NT2/D1 (cell line): ENCODE data around the gene ACAP2.
A peak's percentile ranks its signal among the peaks of the same experiment; 100 is the strongest.

Experiments used
- DNase-seq: peaks from one replicate; pipeline ENCODE4 v3.0.0-alpha.2; 2011; ENCODE audit warnings: low read depth, low spot score
- H3K27me3 ChIP-seq: 2 replicates; pipeline ENCODE4 v1.6.0; 2011; ENCODE audit warnings: mild to moderate bottlenecking; ENCODE audit not compliant: insufficient read length, insufficient read depth
- H3K36me3 ChIP-seq: 2 replicates; pipeline ENCODE4 v1.6.1; 2011; ENCODE audit warnings: mild to moderate bottlenecking, low read length, mixed read lengths; ENCODE audit not compliant: insufficient read depth, insufficient read length
- H3K4me1 ChIP-seq: 2 replicates; pipeline ENCODE4 v1.5.1; 2011; ENCODE audit not compliant: insufficient read depth, insufficient read length
- H3K4me3 ChIP-seq: 2 replicates; pipeline ENCODE4 v1.5.1; 2011; ENCODE audit warnings: low read depth; ENCODE audit not compliant: insufficient read length
- H3K9ac ChIP-seq: 2 replicates; pipeline ENCODE4 v1.6.0; 2011; ENCODE audit warnings: low read depth; ENCODE audit not compliant: insufficient read length
- H3K9me3 ChIP-seq: 2 replicates; pipeline ENCODE4 v1.5.1; 2011; ENCODE audit warnings: mild to moderate bottlenecking, low read length; ENCODE audit not compliant: insufficient read depth
- SUZ12 ChIP-seq: IDR thresholded peaks from 2 replicates; pipeline ENCODE4 v1.6.1; 2011; ENCODE audit not compliant: insufficient read length, insufficient read depth; ENCODE audit errors: extremely low read depth
- YY1 ChIP-seq: IDR thresholded peaks from 2 replicates; pipeline ENCODE4 v1.6.1; 2011; ENCODE audit not compliant: insufficient read length, insufficient read depth
- ZNF274 ChIP-seq: IDR thresholded peaks from 2 replicates; pipeline ENCODE4 v1.6.1; 2011; ENCODE audit warnings: mild to moderate bottlenecking, low read depth, low read length

The ACAP2 gene

GRCh38 chr3:195254454-195255175 lies 188.2 kb downstream of the ACAP2 start:
- H3K27me3 ChIP-seq = no peaks in the 10 kb centered on the region
- H3K4me3 ChIP-seq = no peak overlapping the region
- no peak for DNase-seq
- H3K9ac ChIP-seq = peak overlapping the region; percentile 46
- peaks cover 35% of the 10 kb centered on the region for H3K36me3 ChIP-seq
- H3K9me3 ChIP-seq = no peaks in the 10 kb centered on the region
- TF ChIP-seq SUZ12 = no peak
- no peak for TF ChIP-seq YY1
- no peak for TF ChIP-seq ZNF274
- peaks cover 25% of the 10 kb centered on the region for H3K4me1 ChIP-seq

- DNase-seq = no peak
- H3K4me3 ChIP-seq = no peak overlapping the region
- H3K9ac ChIP-seq = peak overlapping the region; percentile 33
- no peaks in the 10 kb centered on the region for H3K9me3 ChIP-seq
- peaks cover 41% of the 10 kb centered on the region for H3K36me3 ChIP-seq
- no peaks in the 10 kb centered on the region for H3K27me3 ChIP-seq
- TF ChIP-seq ZNF274 = no peak
- TF ChIP-seq YY1 = no peak
- TF ChIP-seq SUZ12 = no peak
- peaks cover 25% of the 10 kb centered on the region for H3K4me1 ChIP-seq
Measured at GRCh38 chr3:195253923-195254432, 188.8 kb downstream of the ACAP2 start.

- H3K9ac ChIP-seq = no peak overlapping the region
- no peaks in the 10 kb centered on the region for H3K9me3 ChIP-seq
- peaks cover 50% of the 10 kb centered on the region for H3K36me3 ChIP-seq
- H3K27me3 ChIP-seq = no peaks in the 10 kb centered on the region
- no peak overlapping the region for H3K4me3 ChIP-seq
- H3K4me1 ChIP-seq = peaks cover 25% of the 10 kb centered on the region
- no peak for DNase-seq
- TF ChIP-seq YY1 (no peak), SUZ12 (no peak), ZNF274 (no peak)
Measured at GRCh38 chr3:195251336-195252065, 191.3 kb downstream of the ACAP2 start.

GRCh38 chr3:195250473-195251251 lies 192.2 kb downstream of the ACAP2 start:
- no peaks in the 10 kb centered on the region for H3K9me3 ChIP-seq
- no peak overlapping the region for H3K9ac ChIP-seq
- TF ChIP-seq ZNF274 (no peak), SUZ12 (no peak), YY1 (no peak)
- H3K27me3 ChIP-seq = no peaks in the 10 kb centered on the region
- no peak for DNase-seq
- H3K4me1 ChIP-seq = peaks cover 25% of the 10 kb centered on the region
- no peak overlapping the region for H3K4me3 ChIP-seq
- H3K36me3 ChIP-seq = peaks cover 48% of the 10 kb centered on the region

- H3K4me3 ChIP-seq = no peak overlapping the region
- no peak for TF ChIP-seq ZNF274
- no peak for TF ChIP-seq YY1
- no peak for TF ChIP-seq SUZ12
- no peak overlapping the region for H3K9ac ChIP-seq
- no peaks in the 10 kb centered on the region for H3K27me3 ChIP-seq
- H3K4me1 ChIP-seq = peaks cover 19% of the 10 kb centered on the region
- no peak for DNase-seq
- no peaks in the 10 kb centered on the region for H3K9me3 ChIP-seq
- peaks cover 46% of the 10 kb centered on the region for H3K36me3 ChIP-seq
Measured at GRCh38 chr3:195249858-195250464, 192.9 kb downstream of the ACAP2 start.

- no peak for DNase-seq
- Histone ChIP-seq H3K9me3 (no peaks in the 10 kb centered on the region), H3K4me1 (peaks cover 11% of the 10 kb centered on the region), H3K27me3 (no peaks in the 10 kb centered on the region), H3K9ac (no peak overlapping the region), H3K36me3 (peaks cover 39% of the 10 kb centered on the region), H3K4me3 (no peak overlapping the region)
- TF ChIP-seq ZNF274 (no peak), YY1 (no peak), SUZ12 (no peak)
Measured at GRCh38 chr3:195249057-195249770, 193.6 kb downstream of the ACAP2 start.

GRCh38 chr3:195248281-195248680 lies 194.5 kb downstream of the ACAP2 start:
- no peaks in the 10 kb centered on the region for H3K27me3 ChIP-seq
- no peak for DNase-seq
- peaks cover 37% of the 10 kb centered on the region for H3K36me3 ChIP-seq
- H3K9me3 ChIP-seq = no peaks in the 10 kb centered on the region
- no peak overlapping the region for H3K4me3 ChIP-seq
- H3K4me1 ChIP-seq = peaks cover 5% of the 10 kb centered on the region
- H3K9ac ChIP-seq = no peak overlapping the region
- TF ChIP-seq ZNF274 (no peak), YY1 (no peak), SUZ12 (no peak)
